NCI-H2029 treated with DMSO at 0.1 percent for 48 hours (cell line): ENCODE results near the gene IGF2.

ENCODE experiments used
- DNase-seq: peaks from one replicate; lab custom pipeline; 2025; lab: John Stamatoyannopoulos, UW

Gene IGF2

DNA sequence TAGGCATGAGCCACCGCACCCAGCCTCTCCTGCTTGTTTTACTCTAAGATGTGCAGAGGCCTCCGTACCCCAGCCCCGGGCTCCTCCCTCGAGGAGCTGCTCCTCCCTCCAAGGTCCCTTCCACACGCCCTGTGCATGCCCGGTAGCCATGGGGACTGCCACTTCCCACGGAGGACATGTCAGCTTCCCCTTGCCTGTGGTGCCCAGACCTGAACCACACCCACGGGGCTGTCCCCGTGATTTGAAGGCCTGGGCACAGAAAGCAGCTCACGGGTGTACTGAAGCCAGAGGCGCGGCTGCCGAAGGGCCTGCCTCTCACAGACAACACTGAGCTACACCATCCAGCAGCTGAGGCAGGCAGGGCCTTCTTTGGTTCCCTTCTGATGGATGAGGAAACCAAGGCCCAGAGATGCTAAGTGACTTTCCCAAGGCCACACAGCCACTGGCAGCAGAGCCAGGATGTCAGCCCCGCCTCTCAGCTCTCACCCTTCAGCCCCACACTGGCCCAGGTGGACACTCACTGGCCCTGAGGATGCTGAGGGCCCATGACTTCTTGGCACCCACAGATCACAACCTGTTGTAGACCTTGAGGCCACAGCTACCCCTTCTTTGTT is 14.5 kb upstream of the IGF2 start:
- no peak for DNase-seq

DNA sequence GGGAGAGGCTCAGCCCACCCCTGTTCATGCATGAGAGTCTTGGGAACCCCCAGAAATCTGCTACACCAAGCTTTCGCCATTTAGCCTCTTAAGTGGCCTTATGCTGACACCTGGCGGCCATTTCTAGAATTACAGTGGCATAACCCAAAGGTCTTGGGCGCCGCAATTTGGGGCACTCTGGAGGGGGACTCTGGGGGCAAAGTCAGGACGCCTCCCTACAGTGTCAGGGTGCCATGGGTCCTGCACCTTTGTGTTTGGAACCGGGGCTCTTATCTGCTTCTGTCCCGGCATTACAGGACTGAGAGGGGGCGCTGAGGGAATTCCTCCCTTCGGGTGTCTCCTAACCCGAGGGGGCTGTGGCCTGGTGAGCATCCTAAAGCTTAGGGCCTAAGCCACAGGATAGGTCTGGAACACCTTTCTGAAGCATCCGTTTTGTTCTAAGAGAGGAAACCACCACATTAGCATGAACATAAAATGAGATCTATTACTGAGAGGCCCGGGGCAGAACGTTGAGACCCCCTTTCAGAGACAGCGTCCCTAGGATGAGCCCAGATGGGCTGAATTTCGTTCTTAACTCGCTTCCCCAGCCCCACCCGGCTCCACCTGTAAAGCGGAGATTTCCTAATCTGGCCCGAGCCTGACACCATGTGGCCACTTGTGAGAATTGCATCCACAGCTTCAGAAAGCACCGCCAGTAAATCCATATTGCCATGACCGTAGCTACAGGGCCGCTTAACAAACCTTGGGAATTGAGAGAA is 12.5 kb upstream of the IGF2 start:
- DNase-seq, result peak; percentile 10

DNA sequence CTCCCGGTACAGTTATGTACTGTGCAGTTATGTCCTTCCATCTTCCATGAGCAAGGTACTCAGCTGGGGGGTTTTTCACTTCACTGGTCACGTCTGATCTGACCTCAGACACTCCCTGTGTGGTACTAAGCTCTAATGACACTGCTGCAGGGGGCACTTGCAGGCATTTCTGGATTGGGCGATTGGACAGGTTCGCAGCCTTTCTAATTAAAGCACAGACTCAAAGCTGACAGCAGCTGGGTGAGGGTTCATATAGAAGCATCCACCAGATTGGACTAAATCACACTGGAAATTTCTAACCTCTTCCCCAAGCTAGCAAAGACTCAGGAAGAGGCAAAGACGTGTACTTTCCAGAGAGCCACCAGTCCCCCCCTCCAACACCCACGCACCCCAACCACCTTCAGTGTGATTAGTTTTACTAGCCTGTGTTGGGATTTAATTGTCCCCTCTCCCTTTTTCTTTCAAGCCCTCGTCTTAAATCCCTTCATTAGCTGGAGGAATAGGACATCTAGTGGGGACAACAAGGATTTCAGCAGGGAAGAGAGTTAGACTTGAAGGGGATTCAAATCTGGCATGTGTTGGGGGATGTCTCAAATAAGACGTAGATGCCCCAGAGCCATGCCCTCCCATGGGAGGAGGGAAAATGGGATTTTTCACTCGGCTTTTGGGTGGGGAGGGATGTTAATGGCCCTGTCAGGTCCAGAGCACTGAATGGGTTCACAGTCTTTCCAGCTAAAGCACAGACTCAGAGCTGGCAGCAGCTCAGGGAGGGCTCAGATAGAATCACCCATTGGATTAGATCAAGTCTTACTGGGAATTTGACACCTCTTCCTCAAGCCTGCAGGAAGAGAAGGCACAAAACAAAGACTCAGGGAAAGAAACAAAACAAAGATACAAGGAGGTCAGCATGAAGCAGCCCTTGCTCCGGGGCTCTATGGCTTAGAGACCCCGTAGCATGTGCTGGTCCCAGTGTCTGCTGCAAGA is 11.0 kb upstream of the IGF2 start:
- DNase-seq, result peak; percentile 16

DNA sequence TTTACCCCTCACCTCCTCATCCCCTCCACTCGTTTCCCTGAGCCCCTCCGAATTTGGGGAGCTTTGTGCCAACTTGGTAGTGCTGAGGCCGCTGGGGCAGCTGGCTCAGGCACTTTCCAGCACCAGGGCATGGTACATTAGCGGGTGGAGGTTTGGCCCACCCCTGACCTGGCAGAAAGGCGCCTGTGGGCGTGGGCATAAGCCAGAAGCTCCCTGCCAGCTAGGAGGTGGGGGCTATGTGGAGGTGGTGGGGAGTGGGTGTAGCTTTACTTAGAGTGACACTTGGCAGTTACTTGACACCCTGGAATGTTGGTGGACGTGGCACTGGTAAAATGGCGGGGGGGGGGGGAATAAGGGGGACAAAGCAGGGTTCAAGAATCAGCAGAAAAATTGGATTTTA is 10.3 kb upstream of the IGF2 start:
- no peak for DNase-seq

DNA sequence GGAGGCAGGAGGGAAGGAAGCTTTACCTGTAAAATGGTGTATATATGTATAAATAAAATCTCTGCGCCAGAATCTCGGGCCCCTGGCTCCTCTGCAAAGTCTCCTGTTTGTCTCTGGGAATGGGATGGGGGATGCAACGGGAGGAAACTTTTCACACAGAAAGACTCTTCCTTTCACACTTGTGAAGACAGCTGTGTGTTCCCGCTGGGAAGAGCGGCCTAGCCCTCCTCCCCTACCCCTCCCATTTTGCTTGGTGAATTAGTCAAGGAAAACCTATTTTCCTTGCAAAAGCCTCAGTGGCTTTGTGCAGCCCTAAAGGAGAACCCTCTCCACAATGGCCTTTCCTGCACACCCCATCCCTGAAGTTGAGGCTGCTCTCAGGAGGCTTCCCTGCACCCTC is 9.4 kb upstream of the IGF2 start:
- DNase-seq, result no peak

DNA sequence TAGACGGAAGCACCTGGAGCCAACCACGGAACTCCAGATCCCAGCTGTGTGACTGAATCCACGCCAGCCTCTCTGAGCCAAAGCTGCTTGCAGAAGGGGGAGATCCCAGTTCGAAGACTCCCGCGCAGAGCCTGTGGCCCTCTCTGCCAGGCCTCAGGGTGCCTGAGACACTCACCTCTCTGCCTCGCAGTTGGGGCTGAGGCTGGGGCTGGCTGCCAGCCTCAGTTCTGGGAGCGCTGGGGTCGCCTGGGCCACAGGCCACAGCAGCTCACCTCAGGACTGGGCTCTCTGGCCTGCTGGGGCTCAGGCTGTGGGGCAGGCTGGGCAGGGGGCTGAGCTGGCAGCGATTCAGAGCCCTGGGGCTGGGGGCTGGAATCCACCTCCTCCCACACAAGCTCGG is 8.2 kb upstream of the IGF2 start:
- DNase-seq, result no peak

DNA sequence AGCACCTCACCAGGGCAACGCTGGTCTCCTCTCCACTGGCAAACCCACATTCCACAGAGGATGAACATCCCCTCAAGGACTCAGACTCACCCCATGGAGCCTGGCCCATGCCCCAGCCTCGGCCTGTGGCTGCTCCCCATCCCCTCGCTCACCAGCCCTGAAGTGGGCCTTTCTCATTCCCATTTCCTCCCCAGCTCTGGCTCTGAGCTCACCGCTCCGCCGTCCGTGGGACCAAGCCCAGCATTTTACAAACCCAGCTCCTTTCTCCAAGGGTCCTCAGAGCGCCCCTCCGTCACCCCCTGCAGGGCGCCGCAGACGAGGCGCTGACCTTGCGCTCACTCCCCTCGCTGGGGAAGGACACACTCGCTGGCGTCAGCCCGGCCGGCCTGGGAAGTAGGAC is 6.9 kb upstream of the IGF2 start:
- DNase-seq, result no peak

DNA sequence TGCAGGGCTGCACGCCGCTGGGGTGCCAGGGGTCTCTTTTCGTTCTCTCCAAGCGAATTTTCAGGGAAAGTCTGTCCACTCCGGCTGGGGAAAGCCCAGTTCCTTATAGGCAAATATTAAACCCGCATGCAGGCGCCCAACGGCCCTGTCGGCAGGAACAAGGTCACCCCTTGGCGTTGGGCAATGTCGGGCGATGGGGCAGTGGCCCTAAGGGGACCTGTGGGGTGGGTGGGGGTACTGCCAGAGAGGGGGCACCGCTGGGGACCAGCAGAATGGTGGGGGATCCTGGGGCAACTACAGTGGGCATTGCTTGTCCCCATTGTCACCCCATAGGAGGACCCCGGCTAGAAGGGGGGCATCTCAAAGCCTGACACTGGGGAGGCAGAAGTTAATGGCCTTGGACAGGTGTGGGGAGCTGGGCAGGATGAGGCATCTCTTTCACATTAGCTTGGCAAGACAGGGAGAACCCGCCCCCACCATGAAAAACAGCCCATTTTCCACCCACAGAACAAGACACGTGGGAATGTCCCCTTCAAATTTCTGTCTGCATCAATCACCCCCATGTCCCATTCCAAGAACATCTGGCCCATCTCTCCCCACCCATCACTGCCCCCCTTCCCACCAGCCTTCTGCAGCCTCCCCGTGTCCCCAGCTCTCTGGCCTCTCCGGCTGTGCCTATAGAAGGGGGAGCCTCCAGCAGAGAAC is 5.5 kb upstream of the IGF2 start:
- no peak for DNase-seq

DNA sequence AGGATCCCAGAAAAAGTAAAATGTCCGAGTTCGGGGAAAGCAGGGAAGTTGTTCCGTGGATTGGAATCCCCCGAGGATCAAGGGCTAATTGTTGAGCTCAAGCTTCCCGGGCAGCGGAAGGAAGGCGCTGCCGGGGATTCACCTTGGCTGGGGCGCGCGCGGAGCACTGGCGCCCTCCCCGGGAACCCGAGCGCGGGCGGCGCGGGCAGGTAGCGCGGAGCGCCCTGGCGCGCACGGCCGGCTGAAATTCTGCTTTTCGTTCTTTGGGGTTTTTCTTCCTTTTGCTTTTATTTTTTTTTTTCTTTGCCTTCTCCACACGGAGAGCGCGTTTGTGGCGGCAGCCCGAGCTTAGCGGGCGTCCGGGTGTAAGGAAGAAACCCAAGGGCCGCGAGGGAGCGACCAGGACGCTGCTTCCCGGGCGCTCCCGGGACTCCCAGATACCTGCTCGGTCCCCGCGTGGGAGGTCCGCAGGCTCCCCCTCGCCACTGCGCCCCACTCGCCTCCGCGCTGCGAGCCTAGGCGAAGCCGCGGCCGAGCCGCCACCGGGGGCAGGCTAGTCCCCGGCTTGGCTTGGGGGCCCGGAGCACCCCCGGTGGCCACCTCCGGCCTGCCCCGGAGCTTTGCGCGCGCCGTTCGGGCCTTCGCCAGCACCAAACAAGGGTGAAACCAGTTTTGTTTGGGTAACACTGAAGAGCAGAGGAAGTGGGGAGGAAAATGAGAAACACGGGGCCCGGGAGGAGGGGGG is 4.8 kb upstream of the IGF2 start:
- no peak for DNase-seq

DNA sequence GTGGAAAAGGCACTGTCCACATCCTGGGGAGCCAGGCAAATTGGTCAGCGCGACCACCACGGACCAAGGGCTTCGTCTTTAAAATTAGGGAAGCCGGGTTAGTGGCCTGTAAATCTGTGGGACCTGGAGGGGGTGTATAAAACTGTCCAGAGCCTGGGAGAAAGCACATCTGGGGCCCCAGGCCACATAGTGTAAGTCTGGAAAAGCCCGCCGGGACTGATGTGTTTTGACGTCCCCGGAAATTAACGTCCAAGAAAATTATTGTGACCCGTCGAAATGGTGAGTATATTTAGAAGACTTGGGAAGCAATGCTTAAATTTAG is 4.2 kb upstream of the IGF2 start:
- DNase-seq, result no peak

DNA sequence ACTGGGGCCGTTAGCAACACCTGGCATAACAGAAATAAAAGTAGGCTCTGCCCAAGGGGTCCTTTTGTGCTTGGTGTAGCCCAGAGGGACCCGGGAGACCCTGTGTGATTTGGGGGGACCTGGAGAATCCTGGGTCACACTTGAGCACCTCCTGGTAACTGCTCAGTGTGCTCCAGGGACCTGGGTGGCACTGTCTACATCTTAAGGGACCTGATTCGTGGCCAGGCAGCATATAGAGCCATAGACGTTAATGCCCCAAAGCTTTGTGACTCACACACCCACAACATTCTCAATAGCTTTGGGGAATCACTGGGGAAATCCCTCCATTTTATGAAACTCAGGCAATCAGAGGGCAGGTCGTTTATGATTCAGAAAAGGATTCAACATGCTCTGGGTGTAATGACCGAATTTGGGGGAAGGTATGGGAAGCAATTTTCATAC is 3.6 kb upstream of the IGF2 start:
- no peak for DNase-seq

DNA sequence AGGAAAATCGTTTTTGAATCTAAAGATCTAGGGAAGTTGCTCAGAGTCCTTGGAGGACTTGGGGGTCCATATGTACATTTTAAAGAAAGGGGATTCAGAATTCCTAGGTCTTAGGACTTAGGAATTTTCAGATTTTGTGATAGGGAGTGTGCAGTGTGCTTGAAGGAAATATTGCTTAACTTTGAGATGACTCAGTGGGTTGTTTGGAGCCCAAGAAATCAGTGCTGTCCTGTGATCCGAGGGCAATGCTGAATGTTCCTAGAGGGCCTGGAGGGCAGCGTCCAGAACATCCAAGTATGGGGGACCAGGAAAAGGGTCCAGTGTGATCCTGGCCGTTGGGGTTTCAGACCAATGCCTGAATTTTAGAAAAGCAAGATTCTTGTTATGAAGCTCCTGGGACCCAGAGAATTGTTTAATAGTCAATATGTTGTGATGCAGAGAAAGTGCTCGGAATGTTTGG is 3.1 kb upstream of the IGF2 start:
- no peak for DNase-seq

DNA sequence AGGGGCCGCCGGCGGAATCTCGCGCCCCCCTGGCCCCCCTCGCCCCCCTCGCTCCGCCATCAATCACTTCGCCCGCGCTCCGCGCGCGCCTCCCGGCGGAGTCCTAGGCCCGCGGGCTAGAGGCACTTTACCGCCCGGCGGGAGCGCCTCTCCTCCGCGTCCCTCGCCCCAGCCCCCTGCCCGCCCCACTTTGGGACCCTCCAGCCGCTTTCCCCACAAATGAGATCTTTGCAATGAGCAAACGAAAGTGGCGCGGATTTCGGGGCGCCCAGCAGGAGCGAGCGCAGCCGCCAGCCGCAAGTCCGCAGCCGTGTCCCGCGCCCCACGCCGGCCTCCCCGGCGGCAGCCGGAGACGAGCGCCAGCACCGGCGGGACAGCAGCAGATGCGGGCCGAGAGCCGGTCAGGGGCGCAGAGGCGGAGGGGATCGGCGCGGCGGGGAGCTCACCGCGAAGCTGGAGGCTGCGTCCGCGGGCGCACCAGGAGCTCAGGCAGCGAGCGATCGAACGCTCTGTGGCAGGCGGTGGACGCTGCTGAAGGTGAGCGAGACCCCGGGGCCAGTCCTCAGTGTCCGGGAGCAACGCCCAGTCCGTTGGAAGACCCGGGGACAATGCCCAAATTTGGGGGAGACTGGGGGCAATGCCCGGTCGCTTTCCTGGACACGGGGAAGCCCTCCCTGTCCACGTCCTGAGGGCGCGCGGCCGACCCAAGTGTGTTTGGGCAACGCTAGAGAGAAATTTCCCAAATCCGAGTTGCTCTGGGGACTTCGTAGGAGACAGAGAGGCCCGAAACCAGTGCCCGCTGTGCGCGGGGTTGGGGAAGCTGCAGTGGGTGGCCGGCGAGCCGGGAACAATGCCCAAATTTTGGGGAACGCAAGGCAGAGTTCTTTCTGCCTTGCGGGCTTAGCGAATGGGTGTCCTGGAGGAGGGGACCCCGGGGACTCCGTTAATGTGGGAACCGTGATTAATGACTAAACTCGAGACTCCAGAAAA is 1.5 kb upstream of the IGF2 start:
- DNase-seq, result no peak

DNA sequence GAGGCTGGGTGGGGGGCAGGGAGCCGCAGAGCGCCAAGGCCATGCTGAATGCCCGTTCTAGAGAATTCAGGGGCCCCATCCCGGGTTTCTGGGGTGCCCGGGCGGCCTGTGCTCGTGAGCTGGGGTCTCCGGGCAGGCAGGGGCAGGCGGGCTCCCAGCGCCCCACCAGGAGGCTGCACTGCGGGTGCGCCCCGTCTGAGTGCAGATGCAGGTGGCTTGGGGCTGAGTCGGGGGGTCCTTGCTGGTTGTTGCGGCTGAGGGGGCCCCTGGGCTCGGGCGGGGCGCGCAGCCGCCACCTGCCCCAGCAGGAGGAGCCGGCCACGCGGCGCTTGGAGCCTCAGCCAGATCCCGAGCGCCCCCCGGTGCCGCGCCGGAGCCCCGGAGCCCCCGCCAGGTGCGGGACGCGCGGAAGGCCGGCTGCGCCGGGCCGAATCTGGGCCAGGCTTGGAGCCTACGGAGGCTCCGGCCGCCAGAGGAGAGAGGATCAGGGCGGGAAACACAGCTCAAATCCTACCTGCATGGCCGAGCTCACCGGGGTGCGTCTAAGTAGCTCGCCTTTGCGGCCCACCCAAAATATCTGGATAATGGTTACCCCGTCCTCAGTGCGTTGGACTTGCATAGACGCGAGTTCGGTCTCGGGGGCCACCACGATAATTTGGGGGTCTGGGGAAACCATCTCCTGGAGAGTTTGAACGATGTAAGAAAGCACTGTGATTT is 590 bp upstream of the IGF2 start:
- DNase-seq, result no peak

DNA sequence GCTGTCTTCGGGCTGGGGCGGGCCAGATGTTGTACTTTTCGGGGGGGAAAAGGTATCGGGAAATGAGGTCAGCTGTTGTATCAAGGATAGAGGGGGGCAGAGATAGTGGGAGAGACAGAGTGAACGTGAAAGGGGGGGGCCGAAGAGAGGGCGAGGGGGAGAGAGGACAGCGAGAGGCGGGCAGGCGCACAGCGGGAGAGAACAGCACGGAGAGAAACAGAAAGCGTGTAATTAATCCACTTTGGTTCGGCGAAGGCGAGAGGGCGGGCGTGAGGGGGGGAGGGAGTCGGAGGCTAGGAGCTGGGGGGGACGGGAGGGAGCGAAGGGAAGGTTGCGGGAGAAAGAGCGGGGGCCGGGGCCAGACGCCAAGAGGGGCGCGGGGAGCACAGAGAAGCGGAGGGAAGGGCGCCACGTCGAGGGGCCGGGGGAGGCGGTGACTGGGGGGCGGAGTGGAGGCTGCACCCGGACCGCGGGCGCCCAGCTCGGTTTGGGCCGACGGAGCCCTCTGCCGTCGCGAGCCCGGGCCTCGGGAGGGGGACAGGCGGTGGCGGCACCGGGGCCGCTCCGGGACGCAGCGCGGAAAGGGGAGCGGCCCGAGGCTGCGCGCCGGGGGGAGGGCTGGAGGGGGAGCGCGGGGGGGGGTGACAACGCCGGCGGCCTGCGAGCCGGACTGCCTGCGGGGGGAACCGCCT is 612 bp downstream of the IGF2 start:
- DNase-seq, result no peak

DNA sequence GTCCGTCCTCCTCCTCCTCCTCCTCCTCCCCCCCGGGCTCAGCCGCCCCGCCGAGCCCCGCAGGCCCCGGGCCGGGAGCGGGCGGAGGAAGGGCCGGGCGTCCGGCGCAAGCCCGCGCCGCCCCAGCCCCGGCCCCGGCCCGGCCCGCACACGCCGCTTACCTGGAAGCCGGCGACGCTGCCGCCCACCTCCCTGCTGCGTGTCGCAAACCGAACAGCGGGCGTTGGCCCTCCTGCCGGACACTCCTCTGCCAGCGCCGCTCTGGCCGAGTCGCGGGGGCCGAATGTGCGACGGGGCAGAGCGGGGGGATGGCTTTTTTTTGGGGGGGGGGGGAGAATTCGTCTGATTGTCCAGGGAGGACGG is 1.1 kb downstream of the IGF2 start:
- no peak for DNase-seq

DNA sequence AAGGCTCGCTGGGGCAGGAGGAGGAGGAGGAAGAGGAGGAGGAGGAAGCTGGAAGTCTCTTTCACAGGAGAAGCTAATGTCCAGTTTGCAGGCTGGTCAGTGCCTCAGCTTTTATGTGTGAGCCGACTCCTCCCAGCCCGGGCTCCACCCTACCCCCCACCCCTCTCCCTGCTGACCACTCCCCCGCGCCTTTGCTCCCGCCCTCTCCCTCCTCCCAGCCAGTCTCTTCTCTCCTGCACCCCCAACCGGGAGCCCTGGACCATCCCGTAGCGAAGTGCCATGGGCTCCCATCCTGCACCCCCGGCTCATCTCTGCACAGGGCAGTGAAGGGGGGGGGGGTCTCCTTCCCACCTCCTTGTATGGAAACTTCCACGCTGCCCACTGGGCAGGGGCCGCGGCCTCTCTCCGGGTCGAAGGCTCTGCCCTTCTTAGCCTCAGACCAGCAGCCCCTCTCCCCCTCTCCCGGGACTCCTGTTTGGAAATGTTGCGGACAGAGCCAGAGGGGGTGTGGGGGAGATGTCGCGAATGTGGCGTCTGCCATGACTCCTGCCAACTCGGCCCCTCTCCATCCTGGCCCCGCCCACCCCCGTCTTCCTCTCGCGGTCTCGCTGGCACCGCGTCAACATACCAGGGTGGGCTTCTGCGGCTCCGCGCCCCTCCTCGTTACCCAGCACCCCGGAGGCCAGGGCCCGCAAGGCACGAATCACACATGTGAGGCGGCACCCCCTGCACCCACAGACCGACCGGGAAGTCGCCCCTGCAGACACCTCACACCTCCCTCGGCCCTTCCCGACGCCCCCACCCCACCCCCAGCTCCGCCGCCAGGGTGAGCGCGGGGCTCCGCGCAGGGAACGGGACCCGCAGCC is 1.8 kb downstream of the IGF2 start:
- no peak for DNase-seq

DNA sequence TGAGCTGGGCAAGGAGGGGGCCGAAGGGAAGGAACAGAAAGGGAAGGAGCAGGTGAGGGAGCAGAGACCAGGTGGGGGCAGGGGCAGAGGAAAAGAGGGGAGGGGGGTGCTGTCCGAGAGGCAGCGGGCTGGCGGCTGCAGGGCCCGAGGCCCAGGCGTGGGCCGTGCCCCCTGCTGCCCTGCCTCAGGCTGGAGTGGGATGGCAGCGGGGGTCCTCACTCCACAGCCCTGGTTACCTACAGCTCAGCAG is 2.3 kb downstream of the IGF2 start:
- no peak for DNase-seq
